H1 (cell line): ENCODE data around the gene GPR61.

Experiments
- ASH2L ChIP-seq: fragments of 200-600, 300-600 bp; sonication (generic); IDR thresholded peaks from one replicate; pipeline ENCODE4 v1.7.1; 2017; ENCODE audit warnings: low read length
- ATF3 ChIP-seq: IDR thresholded peaks from 2 replicates; pipeline ENCODE4 v1.6.1; 2011; ENCODE audit warnings: low read depth, mild to moderate bottlenecking, low read length; ENCODE audit not compliant: insufficient read depth
- CTBP2 ChIP-seq: IDR thresholded peaks from 2 replicates; pipeline ENCODE4 v1.7.0; 2011; ENCODE audit warnings: borderline replicate concordance, mild to moderate bottlenecking, moderate library complexity, mixed read lengths, low read length; ENCODE audit not compliant: insufficient read depth, insufficient read length
- CTCF ChIP-seq, 3 experiments: IDR thresholded peaks; 1 replicate in 2 of 3; 2 replicates in 1 of 3; pipeline versions ENCODE4 v1.5.1 to v1.6.1; 2011; ENCODE audit warnings: low read length in 3 of 3, mild to moderate bottlenecking in 3 of 3, inconsistent platforms in 2 of 3, low read depth in 1 of 3, moderate library complexity in 1 of 3; ENCODE audit not compliant: insufficient read depth in 1 of 3; ENCODE audit errors: control extremely low read depth in 1 of 3
- EZH2 ChIP-seq: fragments of 200-600 bp; sonication (generic); IDR thresholded peaks from 2 replicates; pipeline ENCODE4 v1.7.1; 2012; ENCODE audit warnings: low read depth, mild to moderate bottlenecking, moderate library complexity, low read length, inconsistent platforms; ENCODE audit not compliant: severe bottlenecking
- JUN ChIP-seq: IDR thresholded peaks from 2 replicates; pipeline ENCODE4 v1.6.1; 2011; ENCODE audit warnings: low read depth, mild to moderate bottlenecking, improper control_type of control experiment, low read length
- JUND ChIP-seq: IDR thresholded peaks from 2 replicates; pipeline ENCODE4 v1.6.1; 2011; ENCODE audit warnings: mild to moderate bottlenecking, improper control_type of control experiment, low read length
- RXRA ChIP-seq: IDR thresholded peaks from 2 replicates; pipeline ENCODE4 v1.6.1; 2011; ENCODE audit warnings: low read depth, mild to moderate bottlenecking, low read length, moderate library complexity; ENCODE audit not compliant: insufficient read depth
- USF2 ChIP-seq: IDR thresholded peaks from 2 replicates; pipeline ENCODE4 v1.6.1; 2011; ENCODE audit warnings: low read length, improper control_type of control experiment
- YY1 ChIP-seq: IDR thresholded peaks from 2 replicates; pipeline ENCODE4 v1.6.1; 2011; ENCODE audit warnings: low read depth, mild to moderate bottlenecking, low read length

GRCh38 chr1:109503935-109504334 lies 35.7 kb upstream of the GPR61 start:
- TF ChIP-seq RXRA (no peak), CTBP2 (no peak), CTCF (IDR thresholded peaks at IDR 0.05; ENCODE audit: control extremely low read depth in 1 of 3, insufficient read depth in 1 of 3, low read depth in 1 of 3, low read length in 3 of 3) (no peak), EZH2 (no peak), ASH2L (no peak), JUN (no peak), ATF3 (no peak), USF2 (no peak), YY1 (no peak), JUND (no peak)
